Trophoblast cell (in vitro differentiated cells and primary cell): ENCODE results near the gene PTPRM.
A peak's percentile ranks its signal among the peaks of the same experiment; 100 is the strongest.

Experiments used
- DNase-seq, 2 donors: peaks; one replicate each; pipeline ENCODE4 v3.0.0-alpha.2; 2016
- H2AFZ ChIP-seq: 2 replicates; pipeline ENCODE4 v1.6.1; 2013; ENCODE audit warnings: low read length, moderate library complexity, mild to moderate bottlenecking; ENCODE audit not compliant: insufficient read depth, poor library complexity
- H2AK5ac ChIP-seq: 2 replicates; pipeline ENCODE4 v1.6.1; 2013; ENCODE audit warnings: mild to moderate bottlenecking, low read length
- H2BK120ac ChIP-seq: 2 replicates; pipeline ENCODE4 v1.6.1; 2013; ENCODE audit warnings: low read length, mild to moderate bottlenecking, moderate library complexity; ENCODE audit not compliant: insufficient read depth, poor library complexity
- H2BK12ac ChIP-seq: 2 replicates; pipeline ENCODE4 v1.6.1; 2013; ENCODE audit warnings: mild to moderate bottlenecking, low read length, moderate library complexity
- H2BK5ac ChIP-seq: 2 replicates; pipeline ENCODE4 v1.6.1; 2013; ENCODE audit warnings: low read length, low read depth, moderate library complexity, mild to moderate bottlenecking; ENCODE audit not compliant: poor library complexity
- H3K14ac ChIP-seq: 2 replicates; pipeline ENCODE4 v1.6.1; 2013; ENCODE audit warnings: mild to moderate bottlenecking, low read length
- H3K18ac ChIP-seq: 2 replicates; pipeline ENCODE4 v1.6.1; 2013; ENCODE audit warnings: mild to moderate bottlenecking, low read length
- H3K23ac ChIP-seq: 2 replicates; pipeline ENCODE4 v1.6.1; 2013; ENCODE audit warnings: low read length
- H3K27ac ChIP-seq: 2 replicates; pipeline ENCODE4 v1.5.1; 2013; ENCODE audit warnings: low read depth, mild to moderate bottlenecking, inconsistent platforms, low read length, moderate library complexity
- H3K27me3 ChIP-seq: 2 replicates; pipeline ENCODE4 v1.6.1; 2013; ENCODE audit warnings: inconsistent platforms, mild to moderate bottlenecking, low read length, moderate library complexity; ENCODE audit not compliant: insufficient read depth
- H3K36me3 ChIP-seq, 2 experiments: 1 replicate in 1 of 2; 2 replicates in 1 of 2; pipeline ENCODE4 v1.6.1; 2013; ENCODE audit warnings: low read length in 2 of 2, mild to moderate bottlenecking in 2 of 2, moderate library complexity in 1 of 2; ENCODE audit not compliant: insufficient read depth in 2 of 2, control insufficient read depth in 1 of 2
- H3K4ac ChIP-seq: 2 replicates; pipeline ENCODE4 v1.6.1; 2013; ENCODE audit warnings: low read depth, mild to moderate bottlenecking, low read length, moderate library complexity
- H3K4me1 ChIP-seq, 2 experiments: 1 replicate in 1 of 2; 2 replicates in 1 of 2; pipeline ENCODE4 v1.6.1; 2013; ENCODE audit warnings: low read length in 2 of 2, mild to moderate bottlenecking in 2 of 2, moderate library complexity in 1 of 2; ENCODE audit not compliant: insufficient read depth in 2 of 2, control insufficient read depth in 1 of 2
- H3K4me2 ChIP-seq: 2 replicates; pipeline ENCODE4 v1.6.1; 2013; ENCODE audit warnings: inconsistent platforms, mild to moderate bottlenecking, low read length, moderate library complexity
- H3K4me3 ChIP-seq: 2 replicates; pipeline ENCODE4 v1.5.1; 2013; ENCODE audit warnings: mild to moderate bottlenecking, low read depth, low read length, inconsistent platforms
- H3K79me1 ChIP-seq: one replicate; pipeline ENCODE4 v1.6.1; 2013; ENCODE audit warnings: low read length
- H3K79me2 ChIP-seq: 2 replicates; pipeline ENCODE4 v1.6.1; 2013; ENCODE audit warnings: low read length, mild to moderate bottlenecking; ENCODE audit not compliant: control insufficient read depth, insufficient read depth, poor library complexity
- H3K9ac ChIP-seq: 2 replicates; pipeline ENCODE4 v1.6.1; 2013; ENCODE audit warnings: mild to moderate bottlenecking, low read length
- H3K9me3 ChIP-seq: 2 replicates; pipeline ENCODE4 v1.6.1; 2013; ENCODE audit warnings: low read depth, mild to moderate bottlenecking, control low read depth, inconsistent platforms, low read length; ENCODE audit not compliant: insufficient read depth
- H4K12ac ChIP-seq: 2 replicates; pipeline ENCODE4 v1.6.1; 2013; ENCODE audit warnings: low read depth, mild to moderate bottlenecking, low read length, moderate library complexity
- H4K8ac ChIP-seq: 2 replicates; pipeline ENCODE4 v1.6.1; 2013; ENCODE audit warnings: low read depth, mild to moderate bottlenecking, low read length, moderate library complexity
- H4K91ac ChIP-seq: one replicate; pipeline ENCODE4 v1.6.1; 2013; ENCODE audit warnings: low read depth, mild to moderate bottlenecking, low read length, moderate library complexity
- WGBS: extraction: QIAGEN DNeasy Blood & Tissue Kit; methylation state at CpG from one replicate; pipeline ENCODE4 v1.1.7; 2013; ENCODE audit warnings: missing lambda C conversion rate; ENCODE audit not compliant: insufficient read length, insufficient coverage; ENCODE audit errors: extremely low coverage; 5-methylcytosine and 5-hydroxymethylcytosine counted together

The PTPRM gene

GRCh38 chr18:7978834-7979233 is 411.7 kb downstream of the PTPRM start:
- no peak overlapping the region for H2BK120ac ChIP-seq
- WGBS, result no CpG with 5 or more reads among the region's 4 CpGs
- peaks cover 0 to 2% of the 10 kb centered on the region in 2 experiments for H3K36me3 ChIP-seq
- no peaks in the 10 kb centered on the region for H3K79me1 ChIP-seq
- no peaks in the 10 kb centered on the region for H3K27me3 ChIP-seq
- no peak overlapping the region for H3K14ac ChIP-seq
- H4K91ac ChIP-seq, result no peak overlapping the region
- H2AFZ ChIP-seq, result no peak overlapping the region
- no peak overlapping the region for H3K18ac ChIP-seq
- H4K12ac ChIP-seq, result no peak overlapping the region
- H3K4ac ChIP-seq, result no peak overlapping the region
- H3K9ac ChIP-seq, result no peak overlapping the region
- H2AK5ac ChIP-seq, result no peak overlapping the region
- no peak overlapping the region for H3K4me3 ChIP-seq
- H4K8ac ChIP-seq, result no peak overlapping the region
- no peak overlapping the region for H2BK12ac ChIP-seq
- H2BK5ac ChIP-seq, result no peak overlapping the region
- H3K79me2 ChIP-seq, result no peaks in the 10 kb centered on the region
- no peak overlapping the region for H3K27ac ChIP-seq
- H3K9me3 ChIP-seq, result no peaks in the 10 kb centered on the region
- H3K23ac ChIP-seq, result no peak overlapping the region
- no peak overlapping the region for H3K4me2 ChIP-seq
- peaks cover 0 to 3% of the 10 kb centered on the region in 2 experiments for H3K4me1 ChIP-seq
- no peak for DNase-seq

GRCh38 chr18:7979714-7980113 is 412.6 kb downstream of the PTPRM start:
- H3K27ac ChIP-seq, result no peak overlapping the region
- no peak overlapping the region for H3K9ac ChIP-seq
- WGBS, result no CpG with 5 or more reads among the region's 8 CpGs
- no peak overlapping the region for H3K4me3 ChIP-seq
- no peak overlapping the region for H3K23ac ChIP-seq
- H2AFZ ChIP-seq, result no peak overlapping the region
- no peaks in the 10 kb centered on the region for H3K79me1 ChIP-seq
- H2AK5ac ChIP-seq, result peak overlapping the region; percentile 59
- no peaks in the 10 kb centered on the region for H3K79me2 ChIP-seq
- H3K4me1 ChIP-seq, result peaks cover 0 to 3% of the 10 kb centered on the region in 2 experiments
- H3K9me3 ChIP-seq, result no peaks in the 10 kb centered on the region
- H3K27me3 ChIP-seq, result no peaks in the 10 kb centered on the region
- peaks cover 0 to 2% of the 10 kb centered on the region in 2 experiments for H3K36me3 ChIP-seq
- no peak overlapping the region for H2BK12ac ChIP-seq
- no peak overlapping the region for H2BK5ac ChIP-seq
- no peak overlapping the region for H4K91ac ChIP-seq
- no peak overlapping the region for H4K8ac ChIP-seq
- H3K18ac ChIP-seq, result no peak overlapping the region
- H2BK120ac ChIP-seq, result no peak overlapping the region
- H3K4me2 ChIP-seq, result no peak overlapping the region
- H3K4ac ChIP-seq, result no peak overlapping the region
- peak in 1 of 2 donors; percentile 54 for DNase-seq
- H3K14ac ChIP-seq, result no peak overlapping the region
- no peak overlapping the region for H4K12ac ChIP-seq

- H4K12ac ChIP-seq, result no peak overlapping the region
- H3K79me2 ChIP-seq, result no peaks in the 10 kb centered on the region
- H3K27me3 ChIP-seq, result no peaks in the 10 kb centered on the region
- H3K4me2 ChIP-seq, result no peak overlapping the region
- H2AK5ac ChIP-seq, result no peak overlapping the region
- no peak overlapping the region for H4K8ac ChIP-seq
- peaks cover 0 to 3% of the 10 kb centered on the region in 2 experiments for H3K4me1 ChIP-seq
- H3K9ac ChIP-seq, result no peak overlapping the region
- H3K9me3 ChIP-seq, result no peaks in the 10 kb centered on the region
- H3K27ac ChIP-seq, result no peak overlapping the region
- no peaks in the 10 kb centered on the region for H3K79me1 ChIP-seq
- H3K14ac ChIP-seq, result no peak overlapping the region
- H3K4ac ChIP-seq, result no peak overlapping the region
- no CpG with 5 or more reads among the region's 3 CpGs for WGBS
- no peak overlapping the region for H2AFZ ChIP-seq
- peak; percentile 16 to 61 for DNase-seq
- no peak overlapping the region for H3K4me3 ChIP-seq
- no peak overlapping the region for H3K18ac ChIP-seq
- no peak overlapping the region for H4K91ac ChIP-seq
- no peak overlapping the region for H2BK120ac ChIP-seq
- no peak overlapping the region for H2BK5ac ChIP-seq
- no peak overlapping the region for H2BK12ac ChIP-seq
- H3K23ac ChIP-seq, result no peak overlapping the region
- peaks cover 0 to 2% of the 10 kb centered on the region in 2 experiments for H3K36me3 ChIP-seq
Measured at GRCh38 chr18:7980136-7980535, 413.0 kb downstream of the PTPRM start.

- H3K4me1 ChIP-seq, result peaks cover 0 to 3% of the 10 kb centered on the region in 2 experiments
- H2AFZ ChIP-seq, result no peak overlapping the region
- H3K9me3 ChIP-seq, result no peaks in the 10 kb centered on the region
- no peak overlapping the region for H3K4me2 ChIP-seq
- no peak overlapping the region for H3K23ac ChIP-seq
- H3K27me3 ChIP-seq, result no peaks in the 10 kb centered on the region
- no peak overlapping the region for H3K4ac ChIP-seq
- H3K79me2 ChIP-seq, result no peaks in the 10 kb centered on the region
- no peaks in the 10 kb centered on the region for H3K79me1 ChIP-seq
- H2BK12ac ChIP-seq, result no peak overlapping the region
- H3K9ac ChIP-seq, result no peak overlapping the region
- H2BK5ac ChIP-seq, result no peak overlapping the region
- no peak overlapping the region for H3K4me3 ChIP-seq
- H2AK5ac ChIP-seq, result no peak overlapping the region
- no peak overlapping the region for H4K91ac ChIP-seq
- H4K8ac ChIP-seq, result no peak overlapping the region
- H3K27ac ChIP-seq, result no peak overlapping the region
- H3K14ac ChIP-seq, result no peak overlapping the region
- peak in 1 of 2 donors; percentile 44 for DNase-seq
- H3K36me3 ChIP-seq, result peaks cover 0 to 2% of the 10 kb centered on the region in 2 experiments
- H2BK120ac ChIP-seq, result no peak overlapping the region
- no peak overlapping the region for H4K12ac ChIP-seq
- WGBS, result no CpG with 5 or more reads among the region's 4 CpGs
- H3K18ac ChIP-seq, result no peak overlapping the region
Measured at GRCh38 chr18:7980656-7981055, 413.5 kb downstream of the PTPRM start.
